Astrocyte (in vitro differentiated cells and primary cell): Measurements from ENCODE around the gene PIM3. TPM values are rescaled to one million over a fixed set of nuclear protein-coding genes. Genes with fewer than 3 reads are reported as not detected.

ENCODE experiments used
- DNase-seq: peaks from one replicate; pipeline ENCODE4 v3.0.0-alpha.2; 2010; ENCODE audit warnings: low read depth
- FAIRE-seq: peaks from 2 replicates; lab custom pipeline; 2011; peaks lifted over from hg19 to GRCh38; lab: Jason Lieb, UNC
- H2AFZ ChIP-seq: 2 replicates; pipeline ENCODE4 v1.6.0; 2012; ENCODE audit warnings: low read depth, low read length, inconsistent platforms
- H3K27ac ChIP-seq: 2 replicates; pipeline ENCODE4 v1.5.1; 2011; ENCODE audit warnings: low read depth, low read length, inconsistent platforms
- H3K27me3 ChIP-seq: 2 replicates; pipeline ENCODE4 v1.6.0; 2011; ENCODE audit warnings: low read length, inconsistent platforms; ENCODE audit not compliant: insufficient read depth
- H3K36me3 ChIP-seq: 2 replicates; pipeline ENCODE4 v1.5.1; 2011; ENCODE audit warnings: low read length, inconsistent platforms; ENCODE audit not compliant: insufficient read depth
- H3K4me1 ChIP-seq: 2 replicates; pipeline ENCODE4 v1.5.1; 2011; ENCODE audit warnings: low read length, inconsistent platforms; ENCODE audit not compliant: insufficient read depth
- H3K4me2 ChIP-seq: 2 replicates; pipeline ENCODE4 v1.6.0; 2012; ENCODE audit warnings: low read length, inconsistent platforms
- H3K4me3 ChIP-seq: 2 replicates; pipeline ENCODE4 v1.5.1; 2011; ENCODE audit warnings: low read depth, mild to moderate bottlenecking, low read length, inconsistent platforms; ENCODE audit not compliant: insufficient read depth
- H3K79me2 ChIP-seq: 2 replicates; pipeline ENCODE4 v1.6.0; 2012; ENCODE audit warnings: mild to moderate bottlenecking, low read length, inconsistent platforms; ENCODE audit not compliant: insufficient read depth
- H3K9ac ChIP-seq: 2 replicates; pipeline ENCODE4 v1.6.0; 2012; ENCODE audit warnings: mild to moderate bottlenecking, low read length, inconsistent platforms
- H3K9me3 ChIP-seq: 2 replicates; pipeline ENCODE4 v1.5.1; 2012; ENCODE audit warnings: low read depth, mild to moderate bottlenecking, low read length, inconsistent platforms; ENCODE audit not compliant: insufficient read depth
- H4K20me1 ChIP-seq: 2 replicates; pipeline ENCODE4 v1.6.0; 2012; ENCODE audit warnings: low read length, inconsistent platforms; ENCODE audit not compliant: insufficient read depth
- H3K27ac Mint-ChIP-seq: one replicate; pipeline ENCODE4 v1.8.0; 2021; ENCODE audit warnings: mild to moderate bottlenecking, mixed read lengths; ENCODE audit not compliant: unreplicated experiment
- H3K27me3 Mint-ChIP-seq: one replicate; pipeline ENCODE4 v1.8.0; 2021; ENCODE audit warnings: low read depth, mixed read lengths; ENCODE audit not compliant: unreplicated experiment
- H3K36me3 Mint-ChIP-seq: one replicate; pipeline ENCODE4 v1.8.0; 2021; ENCODE audit warnings: low read depth, mixed read lengths; ENCODE audit not compliant: unreplicated experiment
- H3K4me1 Mint-ChIP-seq: one replicate; pipeline ENCODE4 v1.8.0; 2021; ENCODE audit warnings: low read depth, mixed read lengths; ENCODE audit not compliant: unreplicated experiment
- H3K4me3 Mint-ChIP-seq: one replicate; pipeline ENCODE4 v1.8.0; 2021; ENCODE audit warnings: mild to moderate bottlenecking, moderate library complexity, mixed read lengths; ENCODE audit not compliant: unreplicated experiment
- H3K9me3 Mint-ChIP-seq: one replicate; pipeline ENCODE4 v1.8.0; 2021; ENCODE audit warnings: mild to moderate bottlenecking, mixed read lengths; ENCODE audit not compliant: unreplicated experiment
- CTCF ChIP-seq: IDR thresholded peaks from 2 replicates; pipeline ENCODE4 v1.5.1; 2011; ENCODE audit warnings: low read depth, mild to moderate bottlenecking, inconsistent platforms, low read length, moderate library complexity; ENCODE audit not compliant: insufficient read depth
- EZH2 ChIP-seq: IDR thresholded peaks from 2 replicates; pipeline ENCODE4 v1.6.1; 2012; ENCODE audit warnings: mild to moderate bottlenecking, low read length, inconsistent platforms; ENCODE audit not compliant: insufficient read depth
- total RNA-seq: library from RNA; stranded (reverse); gene quantifications from 2 replicates; pipeline ENCODE4 v1.2.1, GENCODE V29; 2021

Gene PIM3
- total RNA-seq, 1 donor from 2014 or later = 15.5 TPM

- H3K9ac ChIP-seq = no peak overlapping the region
- no peak for DNase-seq
- peak overlapping the region; percentile 56 for H2AFZ ChIP-seq
- H4K20me1 ChIP-seq = no peaks in the 10 kb centered on the region
- Mint-ChIP-seq H3K9me3 (peaks cover 2% of the 10 kb centered on the region), H3K4me1 (peaks cover 4% of the 10 kb centered on the region), H3K36me3 (peaks cover 2% of the 10 kb centered on the region), H3K4me3 (peak overlapping the region; percentile 45), H3K27me3 (peaks cover 32% of the 10 kb centered on the region), H3K27ac (no peak overlapping the region)
- TF ChIP-seq CTCF (no peak), EZH2 (no peak)
- peak overlapping the region; percentile 52 for H3K4me2 ChIP-seq
- H3K4me3 ChIP-seq = no peak overlapping the region
- peaks cover 10% of the 10 kb centered on the region for H3K27me3 ChIP-seq
- no peaks in the 10 kb centered on the region for H3K4me1 ChIP-seq
- no peak overlapping the region for H3K27ac ChIP-seq
- no peaks in the 10 kb centered on the region for H3K9me3 ChIP-seq
- H3K36me3 ChIP-seq = no peaks in the 10 kb centered on the region
- no peak for FAIRE-seq
- no peaks in the 10 kb centered on the region for H3K79me2 ChIP-seq
Measured at GRCh38 chr22:49999063-49999945, 38.7 kb downstream of the PIM3 start.

GRCh38 chr22:49999946-50000586 lies 39.5 kb downstream of the PIM3 start:
- FAIRE-seq = no peak
- Histone ChIP-seq H3K27ac (no peak overlapping the region), H3K36me3 (no peaks in the 10 kb centered on the region), H3K27me3 (peaks cover 11% of the 10 kb centered on the region), H3K4me3 (no peak overlapping the region), H4K20me1 (no peaks in the 10 kb centered on the region), H2AFZ (peak overlapping the region; percentile 56), H3K4me2 (peak overlapping the region; percentile 39), H3K9ac (no peak overlapping the region), H3K4me1 (no peaks in the 10 kb centered on the region), H3K79me2 (no peaks in the 10 kb centered on the region), H3K9me3 (no peaks in the 10 kb centered on the region)
- no peak overlapping the region for H3K4me3 Mint-ChIP-seq
- H3K4me1 Mint-ChIP-seq = peaks cover 4% of the 10 kb centered on the region
- peaks cover 2% of the 10 kb centered on the region for H3K9me3 Mint-ChIP-seq
- no peak for DNase-seq
- no peak for TF ChIP-seq EZH2
- TF ChIP-seq CTCF = no peak
- H3K36me3 Mint-ChIP-seq = peaks cover 2% of the 10 kb centered on the region
- peaks cover 35% of the 10 kb centered on the region for H3K27me3 Mint-ChIP-seq
- H3K27ac Mint-ChIP-seq = no peak overlapping the region
